ENCODE data around the gene AFG1L.
"Not testable (repeated sequence)": the region's sequence is repeated elsewhere in the genome, so short reads cannot be mapped to it uniquely, and the experiment has no call there.

AFG1L gene

GRCh38 chr6:108304646-108305045 lies 9.8 kb downstream of the AFG1L start:
- TF ChIP-seq PAX5 (IDR thresholded peaks at IDR 0.05; ENCODE audit: insufficient read depth, low read length, severe bottlenecking) = no peak
- no peak for TF ChIP-seq POLR2A (IDR thresholded peaks at IDR 0.05; ENCODE audit: low read depth, low read length)
- TF ChIP-seq POLR2AphosphoS5 (IDR thresholded peaks at IDR 0.05; ENCODE audit: low read depth, low read length) = no peak
- TF ChIP-seq POU2F2 (IDR thresholded peaks at IDR 0.05; ENCODE audit: low read depth, low read length) = no peak
- no peak for TF ChIP-seq SPI1 (IDR thresholded peaks at IDR 0.05; ENCODE audit: low read depth, low read length)
- TF ChIP-seq TAF1 (IDR thresholded peaks at IDR 0.05; ENCODE audit: low read depth, low read length) = no peak
- DNase-seq (ENCODE audit: insufficient read length, low spot score) (no peak), FAIRE-seq (no peak)

- FAIRE-seq; DNase-seq (ENCODE audit: insufficient read length, low spot score): not testable (repeated sequence)
These were observed 13.8 kb downstream of the AFG1L start for GRCh38 chr6:108308641-108309040.

- DNase-seq (ENCODE audit: insufficient read length, low spot score) (no peak), FAIRE-seq (no peak)
- no peak for TF ChIP-seq POLR2AphosphoS5 (IDR thresholded peaks at IDR 0.05; ENCODE audit: low read depth, low read length)
- TF ChIP-seq POLR2A (IDR thresholded peaks at IDR 0.05; ENCODE audit: low read depth, low read length) = no peak
- no peak for TF ChIP-seq PAX5 (IDR thresholded peaks at IDR 0.05; ENCODE audit: insufficient read depth, low read length, severe bottlenecking)
- peak; percentile 63 for TF ChIP-seq SPI1 (IDR thresholded peaks at IDR 0.05; ENCODE audit: low read depth, low read length)
- TF ChIP-seq POU2F2 (IDR thresholded peaks at IDR 0.05; ENCODE audit: low read depth, low read length) = no peak
- TF ChIP-seq TAF1 (IDR thresholded peaks at IDR 0.05; ENCODE audit: low read depth, low read length) = no peak
These were observed 15.0 kb downstream of the AFG1L start for GRCh38 chr6:108309844-108310243.

GRCh38 chr6:108312605-108313004 lies 17.8 kb downstream of the AFG1L start:
- DNase-seq (ENCODE audit: insufficient read length, low spot score) = no peak

GRCh38 chr6:108321253-108321747 lies 26.4 kb downstream of the AFG1L start:
- FAIRE-seq (no peak), DNase-seq (ENCODE audit: insufficient read length, low spot score) (no peak)
- TF ChIP-seq POLR2AphosphoS5 (IDR thresholded peaks at IDR 0.05; ENCODE audit: low read depth, low read length) = no peak
- TF ChIP-seq PAX5 (IDR thresholded peaks at IDR 0.05; ENCODE audit: insufficient read depth, low read length, severe bottlenecking) = no peak
- no peak for TF ChIP-seq TAF1 (IDR thresholded peaks at IDR 0.05; ENCODE audit: low read depth, low read length)
- TF ChIP-seq POLR2A (IDR thresholded peaks at IDR 0.05; ENCODE audit: low read depth, low read length) = no peak
- TF ChIP-seq SPI1 (IDR thresholded peaks at IDR 0.05; ENCODE audit: low read depth, low read length) = no peak
- TF ChIP-seq POU2F2 (IDR thresholded peaks at IDR 0.05; ENCODE audit: low read depth, low read length) = no peak

More at GRCh38 chr6:108312605-108313004, 17.8 kb downstream of the AFG1L start:
- no peak for TF ChIP-seq TAF1 (IDR thresholded peaks at IDR 0.05; ENCODE audit: low read depth, low read length)
- TF ChIP-seq POU2F2 (IDR thresholded peaks at IDR 0.05; ENCODE audit: low read depth, low read length) = no peak
- no peak for TF ChIP-seq SPI1 (IDR thresholded peaks at IDR 0.05; ENCODE audit: low read depth, low read length)
- no peak for TF ChIP-seq PAX5 (IDR thresholded peaks at IDR 0.05; ENCODE audit: insufficient read depth, low read length, severe bottlenecking)
- no peak for TF ChIP-seq POLR2A (IDR thresholded peaks at IDR 0.05; ENCODE audit: low read depth, low read length)
- no peak for TF ChIP-seq POLR2AphosphoS5 (IDR thresholded peaks at IDR 0.05; ENCODE audit: low read depth, low read length)
- no peak for FAIRE-seq

- no peak for TF ChIP-seq POU2F2 (IDR thresholded peaks at IDR 0.05; ENCODE audit: low read depth, low read length)
- TF ChIP-seq PAX5 (IDR thresholded peaks at IDR 0.05; ENCODE audit: insufficient read depth, low read length, severe bottlenecking) = no peak
- no peak for TF ChIP-seq TAF1 (IDR thresholded peaks at IDR 0.05; ENCODE audit: low read depth, low read length)
- no peak for TF ChIP-seq POLR2A (IDR thresholded peaks at IDR 0.05; ENCODE audit: low read depth, low read length)
- no peak for TF ChIP-seq SPI1 (IDR thresholded peaks at IDR 0.05; ENCODE audit: low read depth, low read length)
- TF ChIP-seq POLR2AphosphoS5 (IDR thresholded peaks at IDR 0.05; ENCODE audit: low read depth, low read length) = no peak
- FAIRE-seq (no peak), DNase-seq (ENCODE audit: insufficient read length, low spot score) (no peak)
These were observed 27.9 kb downstream of the AFG1L start for GRCh38 chr6:108322728-108323127.

GRCh38 chr6:108323710-108324466 lies 29.0 kb downstream of the AFG1L start:
- FAIRE-seq (no peak), DNase-seq (ENCODE audit: insufficient read length, low spot score) (no peak)
- TF ChIP-seq PAX5 (IDR thresholded peaks at IDR 0.05; ENCODE audit: insufficient read depth, low read length, severe bottlenecking) (no peak), SPI1 (IDR thresholded peaks at IDR 0.05; ENCODE audit: low read depth, low read length) (no peak), POU2F2 (IDR thresholded peaks at IDR 0.05; ENCODE audit: low read depth, low read length) (no peak), POLR2A (IDR thresholded peaks at IDR 0.05; ENCODE audit: low read depth, low read length) (no peak), POLR2AphosphoS5 (IDR thresholded peaks at IDR 0.05; ENCODE audit: low read depth, low read length) (no peak), TAF1 (IDR thresholded peaks at IDR 0.05; ENCODE audit: low read depth, low read length) (no peak)

GRCh38 chr6:108330221-108330785 lies 35.4 kb downstream of the AFG1L start:
- not testable (repeated sequence) for DNase-seq (ENCODE audit: insufficient read length, low spot score); FAIRE-seq

GRCh38 chr6:108330806-108331205 lies 36.0 kb downstream of the AFG1L start:
- DNase-seq (ENCODE audit: insufficient read length, low spot score) (no peak), FAIRE-seq (no peak)
- TF ChIP-seq PAX5 (IDR thresholded peaks at IDR 0.05; ENCODE audit: insufficient read depth, low read length, severe bottlenecking) = no peak
- TF ChIP-seq POLR2A (IDR thresholded peaks at IDR 0.05; ENCODE audit: low read depth, low read length) = no peak
- TF ChIP-seq TAF1 (IDR thresholded peaks at IDR 0.05; ENCODE audit: low read depth, low read length) = no peak
- TF ChIP-seq POU2F2 (IDR thresholded peaks at IDR 0.05; ENCODE audit: low read depth, low read length) = no peak

GRCh38 chr6:108331982-108332381 lies 37.1 kb downstream of the AFG1L start:
- no peak for FAIRE-seq
- TF ChIP-seq SPI1 (IDR thresholded peaks at IDR 0.05; ENCODE audit: low read depth, low read length) (no peak), PAX5 (IDR thresholded peaks at IDR 0.05; ENCODE audit: insufficient read depth, low read length, severe bottlenecking) (no peak), POU2F2 (IDR thresholded peaks at IDR 0.05; ENCODE audit: low read depth, low read length) (no peak), POLR2A (IDR thresholded peaks at IDR 0.05; ENCODE audit: low read depth, low read length) (no peak), TAF1 (IDR thresholded peaks at IDR 0.05; ENCODE audit: low read depth, low read length) (no peak), POLR2AphosphoS5 (IDR thresholded peaks at IDR 0.05; ENCODE audit: low read depth, low read length) (no peak)
- no peak for DNase-seq (ENCODE audit: insufficient read length, low spot score)

Measured in GM12891 (cell line).